Vagina (tissue), 2 donors: ENCODE measurements around the gene CAMK4.

Source experiments
- POLR2A ChIP-seq, 2 donors: fragments of 450-650 bp; IDR thresholded peaks; one replicate each; pipeline ENCODE4 v1.6.1; 2017; ENCODE audit warnings: antibody characterized with exemption in 2 of 2, mild to moderate bottlenecking in 2 of 2, moderate library complexity in 2 of 2
- TF ChIP-seq, protein P1 (sequence below), 3 experiments: fragments of 450-650 bp in 2 of 3; fragments of 200-600 bp in 1 of 3; sonication (generic) in 1 of 3; IDR thresholded peaks; one replicate each; pipeline ENCODE4 v1.5.1; 2017 to 2019; ENCODE audit warnings: antibody characterized with exemption in 3 of 3, mild to moderate bottlenecking in 2 of 3, moderate library complexity in 2 of 3

DNA sequence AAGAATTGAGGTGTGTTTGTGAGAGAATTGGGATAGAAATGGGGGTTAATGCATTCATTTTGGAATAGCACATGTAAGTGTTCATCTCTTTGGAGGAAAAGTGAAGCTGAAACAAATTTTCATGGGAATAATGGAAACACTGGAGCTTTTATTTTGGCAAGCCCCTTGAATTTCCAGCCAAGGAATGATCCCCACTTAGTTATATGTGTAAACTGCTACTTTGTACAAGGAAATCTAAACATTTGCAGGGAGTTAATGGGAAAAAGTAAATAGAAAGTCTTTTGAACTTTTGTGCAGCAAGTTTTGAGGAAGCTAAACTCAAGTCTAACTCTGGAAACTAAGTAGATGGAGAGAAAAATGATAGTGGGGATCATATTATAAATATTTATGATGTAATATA, 44.1 kb downstream of the CAMK4 start:
- TF ChIP-seq, protein P1, sequence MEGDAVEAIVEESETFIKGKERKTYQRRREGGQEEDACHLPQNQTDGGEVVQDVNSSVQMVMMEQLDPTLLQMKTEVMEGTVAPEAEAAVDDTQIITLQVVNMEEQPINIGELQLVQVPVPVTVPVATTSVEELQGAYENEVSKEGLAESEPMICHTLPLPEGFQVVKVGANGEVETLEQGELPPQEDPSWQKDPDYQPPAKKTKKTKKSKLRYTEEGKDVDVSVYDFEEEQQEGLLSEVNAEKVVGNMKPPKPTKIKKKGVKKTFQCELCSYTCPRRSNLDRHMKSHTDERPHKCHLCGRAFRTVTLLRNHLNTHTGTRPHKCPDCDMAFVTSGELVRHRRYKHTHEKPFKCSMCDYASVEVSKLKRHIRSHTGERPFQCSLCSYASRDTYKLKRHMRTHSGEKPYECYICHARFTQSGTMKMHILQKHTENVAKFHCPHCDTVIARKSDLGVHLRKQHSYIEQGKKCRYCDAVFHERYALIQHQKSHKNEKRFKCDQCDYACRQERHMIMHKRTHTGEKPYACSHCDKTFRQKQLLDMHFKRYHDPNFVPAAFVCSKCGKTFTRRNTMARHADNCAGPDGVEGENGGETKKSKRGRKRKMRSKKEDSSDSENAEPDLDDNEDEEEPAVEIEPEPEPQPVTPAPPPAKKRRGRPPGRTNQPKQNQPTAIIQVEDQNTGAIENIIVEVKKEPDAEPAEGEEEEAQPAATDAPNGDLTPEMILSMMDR (IDR thresholded peaks at IDR 0.05): no peak
- no peak for TF ChIP-seq POLR2A (IDR thresholded peaks at IDR 0.05)
